GM12878 (cell line): ENCODE measurements around the gene FGB. TPM values are rescaled to one million over a fixed set of nuclear protein-coding genes. Genes with fewer than 3 reads are reported as not detected.

ENCODE experiments used
- ATAC-seq: fragments of 200-7000 bp; cut with Tn5 transposase; 3 replicates; pipeline ENCODE4 v1.9.1; 2020; ENCODE audit warnings: mild to moderate bottlenecking, moderate library complexity
- BruUV-seq: library from RNA; stranded (reverse); fragments of 400-500 nt; replicated peaks from 2 replicates; lab custom pipeline; 2021; lab: Mats Ljungman, UMichigan
- CTCF ChIA-PET: fragments of 300-600 bp; sonication (Branson Sonifier 250); formaldehyde crosslinking; extraction: SDS; loops from one replicate; lab custom pipeline; 2021; ENCODE audit warnings: inconsistent platforms; lab: Yijun Ruan, JAX
- POLR2A ChIA-PET: fragments of 350-600 bp; formaldehyde crosslinking; extraction: SDS; loops from one replicate; lab custom pipeline; 2021; ENCODE audit warnings: inconsistent platforms; lab: Charles Lee
- RAD21 ChIA-PET: fragments of 300-600 bp; sonication (Branson Sonifier 250); formaldehyde crosslinking; loops from one replicate; lab custom pipeline; 2023; ENCODE audit warnings: antibody characterized with exemption; ENCODE audit not compliant: unreplicated experiment; lab: Charles Lee
- SMC1A ChIA-PET: fragments of 300-600 bp; sonication (Branson Sonifier 250); formaldehyde crosslinking; loops from one replicate; lab custom pipeline; 2023; ENCODE audit not compliant: unreplicated experiment, uncharacterized antibody; lab: Charles Lee
- DNase-seq: peaks from one replicate; pipeline ENCODE4 v3.0.0-alpha.2; 2011; ENCODE audit warnings: low read depth, low spot score
- FAIRE-seq: peaks from 3 replicates; lab custom pipeline; 2011; peaks lifted over from hg19 to GRCh38; lab: Jason Lieb, UNC
- H2AFZ ChIP-seq: 2 replicates; pipeline ENCODE4 v1.6.0; 2011; ENCODE audit warnings: low read depth, low read length, control low read depth; ENCODE audit not compliant: control insufficient read depth
- H3K27ac ChIP-seq: 2 replicates; pipeline ENCODE4 v1.5.1; 2011; ENCODE audit warnings: control low read depth; ENCODE audit not compliant: control insufficient read depth, insufficient read depth
- H3K27me3 ChIP-seq, 2 experiments: replicated peaks in 1 of 2; 2 replicates each; pipeline versions ENCODE4 v1.6.0 to v1.6.1; 2011; ENCODE audit warnings: low read length in 1 of 2; ENCODE audit not compliant: control insufficient read depth in 2 of 2, insufficient read depth in 2 of 2
- H3K36me3 ChIP-seq, 2 experiments: 2 replicates each; pipeline ENCODE4 v1.5.1; 2011; ENCODE audit warnings: low read length in 1 of 2; ENCODE audit not compliant: control insufficient read depth in 2 of 2, insufficient read depth in 2 of 2
- H3K4me1 ChIP-seq: 2 replicates; pipeline ENCODE4 v1.6.1; 2011; ENCODE audit warnings: mild to moderate bottlenecking, low read length, moderate library complexity, mixed read lengths; ENCODE audit not compliant: control insufficient read depth, insufficient read depth
- H3K4me2 ChIP-seq: 2 replicates; pipeline ENCODE4 v1.6.0; 2011; ENCODE audit warnings: control low read depth; ENCODE audit not compliant: control insufficient read depth, insufficient read depth
- H3K4me3 ChIP-seq: fragments of 200-600 bp; sonication (generic); 2 replicates; pipeline ENCODE4 v1.5.1; 2016
- H3K79me2 ChIP-seq: 2 replicates; pipeline ENCODE4 v1.6.0; 2011; ENCODE audit warnings: low read length; ENCODE audit not compliant: control insufficient read depth, insufficient read depth
- H3K9ac ChIP-seq: 2 replicates; pipeline ENCODE4 v1.8.0; 2011; ENCODE audit warnings: low read length, control low read depth, mixed read lengths; ENCODE audit not compliant: control insufficient read depth, insufficient read depth
- H3K9me3 ChIP-seq: replicated peaks from 3 replicates; pipeline ENCODE4 v1.5.1; 2011; ENCODE audit warnings: mild to moderate bottlenecking, low read length; ENCODE audit not compliant: control insufficient read depth, insufficient read depth
- H4K20me1 ChIP-seq: 2 replicates; pipeline ENCODE4 v1.6.0; 2011; ENCODE audit not compliant: control insufficient read depth, insufficient read depth
- BHLHE40 ChIP-seq, 2 experiments: fragments of 450-650 bp in 1 of 2; IDR thresholded peaks; 2 replicates each; pipeline ENCODE4 v1.6.1; 2011 to 2017; ENCODE audit warnings: low read depth in 2 of 2, borderline replicate concordance in 1 of 2, improper control_type of control experiment in 1 of 2, low read length in 1 of 2, mild to moderate bottlenecking in 1 of 2
- CBX3 ChIP-seq: fragments of 200-600 bp; sonication (generic); IDR thresholded peaks from 2 replicates; pipeline ENCODE4 v1.6.1; 2016; ENCODE audit warnings: low read depth, borderline replicate concordance
- CEBPZ ChIP-seq: fragments of 150-350 bp; IDR thresholded peaks from 2 replicates; pipeline ENCODE4 v1.6.1; 2016; ENCODE audit warnings: low read depth, low read length
- IRF3 ChIP-seq: fragments of 450-650 bp; IDR thresholded peaks from 2 replicates; pipeline ENCODE4 v1.6.1; 2014; ENCODE audit warnings: mild to moderate bottlenecking
- MLLT1 ChIP-seq: fragments of 450-650 bp; IDR thresholded peaks from 2 replicates; pipeline ENCODE4 v1.6.1; 2016; ENCODE audit warnings: mild to moderate bottlenecking
- NKRF ChIP-seq: fragments of 450-650 bp; conservative IDR thresholded peaks from 2 replicates; pipeline ENCODE4 v1.6.1; 2017; ENCODE audit warnings: mild to moderate bottlenecking, moderate library complexity
- NR2C1 ChIP-seq: fragments of 450-650 bp; IDR thresholded peaks from 2 replicates; pipeline ENCODE4 v1.6.1; 2017; ENCODE audit warnings: antibody characterized with exemption, mild to moderate bottlenecking, moderate library complexity
- RFX5 ChIP-seq: IDR thresholded peaks from 2 replicates; pipeline ENCODE4 v1.6.1; 2011; ENCODE audit warnings: low read depth, low read length, improper control_type of control experiment
- SMC3 ChIP-seq: IDR thresholded peaks from 2 replicates; pipeline ENCODE4 v1.6.1; 2011; ENCODE audit warnings: low read length, improper control_type of control experiment, borderline replicate concordance
- SREBF1 ChIP-seq: IDR thresholded peaks from 2 replicates; pipeline ENCODE4 v1.6.1; 2012; ENCODE audit warnings: mild to moderate bottlenecking, low read length
- ZNF274 ChIP-seq: IDR thresholded peaks from one replicate; pipeline ENCODE4 v1.8.0; 2011; ENCODE audit not compliant: insufficient read length, insufficient read depth
- WGBS: methylation state at CpG from one replicate; pipeline ENCODE4 v1.1.6; 2016; ENCODE audit warnings: low lambda C conversion rate; ENCODE audit not compliant: insufficient replicate concordance, insufficient coverage; ENCODE audit errors: missing lambda C conversion rate; 5-methylcytosine and 5-hydroxymethylcytosine counted together
- in situ Hi-C: fragments of 300-500 bp; cut with MboI; formaldehyde crosslinking; loops from 9 replicates; pipeline ENCODE4 v1.14.3; 2018; ENCODE audit warnings: mixed read lengths
- intact Hi-C: fragments of 100-400 bp; cut with micrococcal nuclease; formaldehyde crosslinking; loops from one replicate; pipeline ENCODE4 v1.14.2; 2022; ENCODE audit not compliant: unreplicated experiment
- polyA plus RNA-seq, 11 experiments: library from polyadenylated mRNA; depleted of rRNA in 4 of 11; unstranded in 6 of 11; stranded (reverse) in 5 of 11; fragments of >200 nt; fragmentation: Nextera tagmentation in 4 of 11; fragmentation: Illumina TruSeq in 1 of 11; extraction: Ambion mirVana in 4 of 11; extraction: Trizol in 1 of 11; gene quantifications; 1 replicate in 1 of 11; 2 replicates in 10 of 11; pipeline versions ENCODE4 v1.2.1 to v1.2.3, GENCODE V29; 2011 to 2016; ENCODE audit warnings: inconsistent platforms in 2 of 11, missing spikeins in 2 of 11, low read depth in 1 of 11
- total RNA-seq, 4 experiments: library from RNA; depleted of rRNA in 3 of 4; stranded (reverse); fragments of >200 nt in 3 of 4; fragmentation: Illumina TruSeq in 1 of 4; extraction: Trizol in 1 of 4; gene quantifications; 2 replicates each; pipeline versions ENCODE4 v1.2.1 to v1.2.3, GENCODE V29; 2013 to 2021

Gene FGB
- total and polyA plus RNA-seq, 10 of the 15 experiments (the other 5 are each of a cell fraction or from before 2014, with no cell fraction given) = 0.04 to 2.7 TPM; not detected in 8

- no peak for TF ChIP-seq IRF3
- TF ChIP-seq SMC3 = no peak
These were observed 25.4 kb downstream of the FGB start (continued) for GRCh38 chr4:154588198-154588597.

GRCh38 chr4:154589296-154590197 lies 26.7 kb downstream of the FGB start:
- 32% methylated on average over 7 of the region's 7 CpGs for WGBS
- CTCF ChIA-PET = interaction anchor here (1.6 kb wide), 1 partner anchor 30 kb away, joined by 4 read pairs; no protein-coding TSS in a partner anchor
- TF ChIP-seq CEBPZ (no peak), NR2C1 (no peak), SREBF1 (no peak), NKRF (no peak), RFX5 (no peak), BHLHE40 (IDR thresholded peaks at IDR 0.05; ENCODE audit: borderline replicate concordance in 1 of 2, low read depth in 2 of 2, low read length in 1 of 2) (no peak), CBX3 (no peak), ZNF274 (no peak), MLLT1 (no peak)
- TF ChIP-seq, all 136 proteins: peak for 0
- POLR2A ChIA-PET = no interaction called here
- no peaks in the 10 kb centered on the region for H3K36me3 ChIP-seq
- in situ Hi-C loops = no loop called here
- H3K9ac ChIP-seq = no peak overlapping the region
- H3K27ac ChIP-seq = no peak overlapping the region
- H4K20me1 ChIP-seq = no peaks in the 10 kb centered on the region
- BruUV-seq = no TSS peak
- SMC1A ChIA-PET = interaction anchor here (1.1 to 1.7 kb wide), 2 partner anchors 27 to 29 kb away, joined by 3 to 4 read pairs; no protein-coding TSS in a partner anchor
- H2AFZ ChIP-seq = no peak overlapping the region
- no peaks in the 10 kb centered on the region for H3K79me2 ChIP-seq
- intact Hi-C loops = no loop called here
- H3K4me1 ChIP-seq = no peaks in the 10 kb centered on the region
- no peak overlapping the region for H3K4me2 ChIP-seq
- DNase-seq (no peak), FAIRE-seq (no peak), ATAC-seq (no peak)
- H3K9me3 ChIP-seq = no peaks in the 10 kb centered on the region
- H3K27me3 ChIP-seq = no peaks in the 10 kb centered on the region; a peak in 1 of 4 replicates
- no peak overlapping the region for H3K4me3 ChIP-seq
- RAD21 ChIA-PET = no interaction called here
